Dendritic cell treated with granulocyte-macrophage colony-stimulating factor and Interleukin-4, amounts not matched to agents 40 ng/mL and 50 ng/mL, for 4 days (primary cell): Measurements from ENCODE around the gene GTPBP2.
"Not testable (repeated sequence)": the region's sequence is repeated elsewhere in the genome, so short reads cannot be mapped to it uniquely, and the experiment has no call there.

ENCODE experiments used
- H3K27ac Mint-ChIP-seq: one replicate; pipeline ENCODE4 v1.8.0; 2022; ENCODE audit warnings: mild to moderate bottlenecking, mixed read lengths
- H3K27me3 Mint-ChIP-seq: one replicate; pipeline ENCODE4 v1.8.0; 2022; ENCODE audit warnings: mild to moderate bottlenecking, mixed read lengths
- H3K36me3 Mint-ChIP-seq: one replicate; pipeline ENCODE4 v1.8.0; 2022; ENCODE audit warnings: low read depth, mixed read lengths
- H3K4me1 Mint-ChIP-seq: one replicate; pipeline ENCODE4 v1.8.0; 2022; ENCODE audit warnings: low read depth, mixed read lengths
- H3K4me3 Mint-ChIP-seq: one replicate; pipeline ENCODE4 v1.8.0; 2022; ENCODE audit warnings: mild to moderate bottlenecking, moderate library complexity, mixed read lengths
- H3K9me3 Mint-ChIP-seq: one replicate; pipeline ENCODE4 v1.8.0; 2022; ENCODE audit warnings: mixed read lengths
- intact Hi-C: fragments of 100-400 bp; cut with micrococcal nuclease; formaldehyde crosslinking; loops from one replicate; pipeline ENCODE4 v1.15.0; 2022

GTPBP2 gene

DNA sequence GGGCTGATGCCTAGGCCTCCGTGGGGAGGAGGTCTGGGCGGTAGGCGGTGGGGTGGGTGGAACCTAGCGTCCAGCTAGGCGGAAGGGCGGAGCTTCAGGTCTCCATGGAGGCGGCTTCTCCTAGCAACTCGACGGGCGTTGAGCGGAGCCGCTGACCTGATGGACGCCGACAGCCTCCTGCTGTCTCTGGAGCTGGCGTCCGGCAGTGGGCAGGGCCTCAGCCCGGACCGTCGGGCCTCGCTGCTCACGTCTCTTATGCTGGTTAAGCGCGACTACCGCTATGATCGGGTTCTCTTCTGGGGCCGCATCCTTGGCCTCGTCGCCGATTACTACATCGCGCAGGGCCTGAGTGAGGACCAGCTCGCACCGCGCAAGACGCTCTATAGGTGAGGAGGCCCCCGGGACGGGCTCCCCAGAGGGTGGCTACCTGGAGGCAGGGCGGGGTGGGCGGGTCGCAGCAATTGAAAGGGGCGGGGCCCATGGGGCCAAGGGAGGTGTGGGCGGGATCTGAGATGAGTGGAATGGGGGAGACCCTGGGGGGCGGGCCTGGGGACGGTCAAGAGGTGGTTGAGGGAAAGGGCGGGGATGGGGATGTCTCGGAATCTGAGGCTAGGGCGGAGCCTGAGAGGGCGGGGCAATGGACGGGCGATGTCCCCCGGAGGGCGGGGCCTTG lies 16.0 kb upstream of the GTPBP2 start, which contains the start of gene RSPH9:
Gene RSPH9, plus strand, starts transcription at position 97 of the 673 bp plus-strand sequence. Its CDS starts 63 bp downstream, at position 160.
- H3K36me3 Mint-ChIP-seq: peaks cover 19% of the 10 kb centered on the region
- H3K27me3 Mint-ChIP-seq: peaks cover 12% of the 10 kb centered on the region
- intact Hi-C loops: no loop called here
- H3K27ac Mint-ChIP-seq: no peak within 1 kb of the TSS
- peak within 1 kb of the TSS; percentile 74 for H3K4me3 Mint-ChIP-seq
- no peaks in the 10 kb centered on the region for H3K9me3 Mint-ChIP-seq
- peaks cover 28% of the 10 kb centered on the region for H3K4me1 Mint-ChIP-seq

DNA sequence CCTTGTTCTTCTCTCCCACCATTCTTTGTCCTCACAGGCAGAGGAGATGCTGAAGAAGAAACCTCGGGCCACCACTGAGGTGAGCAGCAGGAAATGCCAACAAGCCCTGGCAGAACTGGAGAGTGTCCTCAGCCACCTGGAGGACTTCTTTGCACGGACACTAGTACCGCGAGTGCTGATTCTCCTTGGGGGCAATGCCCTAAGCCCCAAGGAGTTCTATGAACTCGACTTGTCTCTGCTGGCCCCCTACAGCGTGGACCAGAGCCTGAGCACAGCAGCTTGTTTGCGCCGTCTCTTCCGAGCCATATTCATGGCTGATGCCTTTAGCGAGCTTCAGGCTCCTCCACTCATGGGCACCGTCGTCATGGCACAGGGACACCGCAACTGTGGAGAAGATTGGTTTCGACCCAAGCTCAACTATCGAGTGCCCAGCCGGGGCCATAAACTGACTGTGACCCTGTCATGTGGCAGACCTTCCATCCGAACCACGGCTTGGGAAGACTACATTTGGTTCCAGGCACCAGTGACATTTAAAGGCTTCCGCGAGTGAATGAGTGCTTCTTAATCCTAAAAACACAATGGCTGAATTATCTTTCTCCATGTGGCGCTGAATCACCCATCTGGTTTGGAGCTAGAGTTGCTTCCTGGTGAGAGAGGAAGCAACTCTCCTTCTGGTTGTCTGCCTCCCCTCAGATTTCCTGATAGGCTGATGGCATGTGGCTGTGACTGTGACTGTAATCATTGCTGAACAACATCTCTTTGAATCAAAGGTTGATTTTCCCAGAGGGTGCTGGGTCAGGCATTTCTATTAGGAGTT lies 11.1 kb upstream of the GTPBP2 start:
- intact Hi-C loops: no loop called here
- Mint-ChIP-seq H3K36me3 (peaks cover 64% of the 10 kb centered on the region), H3K27ac (no peak overlapping the region)

DNA sequence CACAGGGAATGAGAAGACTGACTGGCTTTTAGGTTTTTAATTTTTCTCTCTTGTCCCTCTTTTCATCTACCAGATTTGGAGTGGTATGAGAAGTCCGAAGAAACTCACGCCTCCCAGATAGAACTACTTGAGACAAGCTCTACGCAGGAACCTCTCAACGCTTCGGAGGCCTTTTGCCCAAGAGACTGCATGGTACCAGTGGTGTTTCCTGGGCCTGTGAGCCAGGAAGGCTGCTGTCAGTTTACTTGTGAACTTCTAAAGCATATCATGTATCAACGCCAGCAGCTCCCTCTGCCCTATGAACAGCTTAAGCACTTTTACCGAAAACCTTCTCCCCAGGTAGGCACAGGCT lies 7.2 kb upstream of the GTPBP2 start:
- intact Hi-C loops: no loop called here
- Mint-ChIP-seq H3K27ac (peak overlapping the region; percentile 94), H3K4me1 (peaks cover 57% of the 10 kb centered on the region), H3K4me3 (peak overlapping the region; percentile 99), H3K9me3 (no peaks in the 10 kb centered on the region), H3K36me3 (peaks cover 57% of the 10 kb centered on the region), H3K27me3 (no peaks in the 10 kb centered on the region)

More for the DNA sequence above, 11.1 kb upstream of the GTPBP2 start:
- H3K9me3 Mint-ChIP-seq: no peaks in the 10 kb centered on the region
- no peak overlapping the region for H3K4me3 Mint-ChIP-seq
- H3K27me3 Mint-ChIP-seq: no peaks in the 10 kb centered on the region
- H3K4me1 Mint-ChIP-seq: peaks cover 48% of the 10 kb centered on the region

DNA sequence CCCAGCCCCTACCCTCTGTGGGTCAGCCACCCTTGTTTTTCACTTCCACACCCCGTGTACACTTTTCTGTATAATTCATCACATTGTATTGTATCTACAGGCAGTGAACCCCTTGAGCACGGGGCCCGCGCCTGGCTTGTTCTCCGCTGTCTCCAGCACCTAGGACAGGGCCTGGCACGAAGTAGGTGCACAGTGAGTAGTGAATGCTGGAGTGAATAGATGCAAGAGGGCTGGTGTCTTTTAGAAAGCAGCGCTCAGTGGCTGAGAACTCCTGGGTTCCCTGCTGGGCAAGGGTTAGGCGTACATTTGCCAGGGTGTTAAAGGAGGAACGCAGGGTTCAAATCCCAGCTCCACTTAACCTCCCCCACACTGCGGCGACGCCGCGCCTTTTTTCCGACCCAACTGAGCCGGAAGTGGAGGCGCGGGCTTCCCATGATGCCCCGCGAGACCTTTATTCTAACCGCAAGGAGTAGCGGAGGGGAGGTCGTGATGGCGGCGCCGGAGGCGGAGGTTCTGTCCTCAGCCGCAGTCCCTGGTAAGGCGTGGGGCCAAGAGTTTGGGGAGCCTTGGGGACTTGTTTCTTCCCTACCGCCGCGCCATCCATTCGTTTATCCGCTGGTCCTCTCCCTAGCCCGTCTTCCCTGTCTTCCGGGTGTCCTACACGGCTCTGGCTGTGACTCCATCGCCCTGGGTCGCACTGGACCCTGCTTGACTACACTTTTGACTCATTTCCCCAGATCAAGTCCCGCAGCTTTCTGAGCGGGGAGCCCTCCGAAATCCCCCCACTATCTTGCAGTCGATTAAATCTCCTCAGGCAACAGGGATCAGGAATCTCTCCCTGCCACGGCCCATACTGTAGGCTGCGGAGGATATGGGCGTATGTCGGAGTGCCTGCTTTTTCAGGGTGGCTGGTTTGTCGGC lies 6.6 kb upstream of the GTPBP2 start, which contains the start of gene MAD2L1BP:
Gene MAD2L1BP, plus strand, starts transcription at position 454 of the 921 bp plus-strand sequence. Its CDS starts 36 bp downstream, at position 490.
- peak within 1 kb of the TSS; percentile 94 for H3K27ac Mint-ChIP-seq
- H3K36me3 Mint-ChIP-seq: peaks cover 51% of the 10 kb centered on the region
- peaks cover 62% of the 10 kb centered on the region for H3K4me1 Mint-ChIP-seq
- intact Hi-C loops: no loop called here
- no peaks in the 10 kb centered on the region for H3K9me3 Mint-ChIP-seq
- no peaks in the 10 kb centered on the region for H3K27me3 Mint-ChIP-seq
- H3K4me3 Mint-ChIP-seq: peak within 1 kb of the TSS; percentile 99

DNA sequence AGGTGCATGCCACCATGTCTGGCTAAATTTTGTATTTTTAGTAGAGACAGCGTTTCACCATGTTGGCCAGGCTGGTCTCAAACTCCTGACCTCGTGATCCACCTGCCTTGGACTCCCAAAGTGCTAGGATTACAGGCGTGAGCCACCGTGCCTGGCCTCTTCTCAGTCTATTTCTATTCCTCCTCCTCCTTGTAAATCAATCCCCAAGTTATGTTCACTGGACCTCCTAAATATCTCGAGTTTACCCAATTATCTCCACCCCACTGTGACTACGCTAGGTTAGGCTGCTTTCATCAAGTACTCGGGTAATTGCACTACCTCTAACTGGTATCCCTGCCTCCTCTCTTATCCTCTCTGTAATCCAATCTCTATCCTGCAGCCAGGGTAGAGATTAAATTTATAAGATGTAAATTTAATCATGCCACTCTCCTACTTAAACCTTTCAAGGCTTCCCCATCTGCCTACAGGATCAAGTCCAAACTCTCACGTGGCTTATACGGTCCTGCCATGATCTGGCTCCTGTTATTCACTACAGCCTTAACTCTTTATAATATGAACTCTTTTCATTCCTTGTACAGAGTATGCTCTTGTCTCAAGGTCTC lies 5.7 kb upstream of the GTPBP2 start:
- Mint-ChIP-seq H3K9me3 (no peaks in the 10 kb centered on the region), H3K4me1 (peaks cover 62% of the 10 kb centered on the region), H3K27ac (peak overlapping the region; percentile 94), H3K27me3 (no peaks in the 10 kb centered on the region), H3K4me3 (no peak overlapping the region), H3K36me3 (peaks cover 43% of the 10 kb centered on the region)
- intact Hi-C loops: no loop called here

DNA sequence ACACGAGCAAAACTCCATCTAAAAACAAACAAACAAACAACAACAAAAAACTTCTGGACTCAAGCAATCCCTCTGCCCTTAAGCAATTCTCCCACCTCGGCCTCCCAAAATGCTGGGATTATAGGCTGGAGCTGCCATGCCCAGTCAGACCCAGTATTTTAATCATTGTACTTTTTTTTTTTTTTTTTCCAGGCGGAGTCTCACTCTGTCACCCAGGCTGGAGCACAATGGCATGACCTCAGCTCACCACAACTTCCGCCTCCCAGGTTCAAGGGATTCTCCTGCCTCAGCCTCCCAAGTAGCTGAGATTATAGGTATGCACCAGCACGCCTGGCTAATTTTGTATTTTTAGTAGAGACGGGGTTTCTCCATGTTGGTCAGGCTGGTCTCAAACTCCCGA lies 3.9 kb upstream of the GTPBP2 start:
- intact Hi-C loops, H3K27ac Mint-ChIP-seq, H3K27me3 Mint-ChIP-seq, H3K4me3 Mint-ChIP-seq, H3K9me3 Mint-ChIP-seq: not testable (repeated sequence)
- Mint-ChIP-seq H3K4me1 (peaks cover 59% of the 10 kb centered on the region), H3K36me3 (peaks cover 40% of the 10 kb centered on the region)

DNA sequence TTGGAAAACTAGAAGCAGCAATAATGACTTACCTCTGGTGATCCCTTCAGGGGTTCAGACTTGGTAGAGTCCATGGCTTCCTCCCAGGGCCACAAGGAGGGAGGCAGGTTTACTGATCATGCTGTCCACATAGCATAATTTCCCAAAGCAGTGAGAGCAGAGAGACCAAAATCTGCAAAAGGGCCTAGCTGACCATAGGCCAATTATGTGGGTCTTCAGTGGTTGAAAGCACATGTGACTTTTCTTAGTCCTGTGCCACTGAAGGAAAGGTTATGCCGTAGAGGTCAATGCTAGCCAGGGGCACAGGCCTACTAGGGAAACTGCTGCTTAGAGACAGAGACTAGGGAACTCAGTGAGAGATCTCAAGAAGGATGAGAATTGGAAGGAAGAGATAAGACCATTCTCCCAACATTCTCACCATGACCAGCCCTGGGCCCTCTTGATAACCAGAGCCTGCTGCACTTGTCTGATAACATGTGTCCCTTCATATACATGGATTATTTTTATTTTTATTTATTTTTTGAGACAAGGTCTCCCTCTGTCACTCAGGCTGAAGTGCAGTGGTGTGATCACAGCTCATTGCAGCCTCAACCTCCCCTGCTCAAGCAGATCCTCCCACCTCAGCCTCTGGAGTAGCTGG lies 2.0 kb upstream of the GTPBP2 start:
- Mint-ChIP-seq H3K4me1 (peaks cover 64% of the 10 kb centered on the region), H3K27me3 (no peaks in the 10 kb centered on the region), H3K36me3 (peaks cover 31% of the 10 kb centered on the region), H3K27ac (peak overlapping the region; percentile 97), H3K4me3 (peak overlapping the region; percentile 23), H3K9me3 (no peaks in the 10 kb centered on the region)
- intact Hi-C loops: no loop called here

DNA sequence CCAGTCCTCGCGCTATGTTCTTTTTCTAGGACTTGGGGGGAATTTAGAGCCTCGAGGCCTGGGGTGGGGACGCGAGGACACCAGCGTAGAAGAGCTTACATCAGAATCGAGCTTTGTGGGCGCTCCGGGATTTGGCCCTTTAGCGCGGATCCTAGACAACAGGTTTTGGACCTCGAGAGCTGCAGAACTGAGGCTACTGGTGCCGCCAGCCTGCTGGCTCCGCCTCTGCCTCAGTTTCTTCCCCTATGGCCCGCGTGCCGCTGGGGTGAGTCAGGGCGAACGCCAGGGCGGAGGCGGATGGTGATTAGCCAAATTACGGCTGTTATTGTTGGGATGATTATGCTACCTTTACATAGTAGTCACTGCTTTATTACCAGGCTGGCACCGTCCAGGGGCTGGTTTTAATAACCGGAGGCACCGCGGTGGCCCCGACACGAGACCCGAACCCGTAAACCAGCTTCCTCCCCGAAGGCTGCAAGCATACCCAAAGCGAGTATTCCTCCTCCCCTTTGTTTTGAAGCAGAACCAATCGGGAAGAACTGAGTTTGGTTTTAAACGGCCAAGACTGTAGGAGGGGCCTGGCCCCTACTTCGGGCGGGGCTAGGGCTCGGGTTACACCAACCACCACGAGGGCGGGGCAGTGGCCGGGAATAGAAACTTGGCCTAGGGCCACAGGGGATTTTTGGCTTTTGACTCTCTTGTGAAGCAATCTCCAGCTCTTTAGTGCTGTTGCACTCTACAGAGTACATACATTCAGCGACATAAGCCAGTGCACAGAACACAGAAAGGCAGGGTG lies 639 bp upstream of the GTPBP2 start:
- H3K9me3 Mint-ChIP-seq: no peaks in the 10 kb centered on the region
- H3K27me3 Mint-ChIP-seq: no peaks in the 10 kb centered on the region
- H3K27ac Mint-ChIP-seq: peak overlapping the region; percentile 97
- H3K4me3 Mint-ChIP-seq: peak overlapping the region; percentile 99
- H3K4me1 Mint-ChIP-seq: peaks cover 61% of the 10 kb centered on the region
- intact Hi-C loops: loop anchor here (5.0 kb wide), 1 partner anchor 52 kb away; the partner anchor contains the start of genes POLH and XPO5
- H3K36me3 Mint-ChIP-seq: peaks cover 39% of the 10 kb centered on the region

DNA sequence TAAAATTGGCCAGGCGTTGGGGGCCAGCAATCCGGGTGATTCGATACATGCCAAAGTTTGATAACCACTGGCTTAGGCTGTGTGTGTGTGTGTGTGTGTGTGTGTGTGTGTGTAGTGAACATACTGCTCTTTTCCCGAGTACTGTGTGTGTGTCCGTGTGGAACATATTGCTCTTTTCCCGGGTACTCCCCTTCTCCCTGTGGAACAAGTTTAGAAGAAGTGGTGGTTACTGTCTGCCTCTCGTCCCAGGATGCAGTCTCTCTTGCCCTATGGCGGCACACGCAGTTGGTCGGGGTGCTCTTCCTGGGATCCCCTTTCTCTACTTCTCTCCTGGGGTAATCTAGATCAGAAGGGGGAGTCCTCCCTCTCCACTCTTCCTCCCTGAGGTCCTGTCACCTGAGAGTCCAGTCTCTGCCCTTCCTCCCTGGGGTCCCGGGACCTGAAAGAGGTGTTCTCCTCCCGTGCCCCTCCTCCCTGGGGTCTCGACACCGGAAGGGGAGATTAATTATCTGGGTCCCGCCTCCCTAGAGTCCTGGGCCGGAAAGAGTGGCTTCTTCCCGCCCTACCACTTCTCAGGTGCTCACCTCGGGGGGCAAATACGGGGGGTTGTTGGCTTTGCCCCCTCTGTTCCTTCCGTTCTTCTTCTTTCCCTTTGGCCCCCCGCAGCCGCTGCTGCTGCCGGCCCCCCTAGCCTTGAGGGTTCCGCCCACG lies 516 bp downstream of the GTPBP2 start:
- intact Hi-C loops: loop anchor here (5.0 kb wide), 1 partner anchor 51 kb away; the partner anchor contains the start of genes POLH and XPO5
- H3K4me3 Mint-ChIP-seq: peak overlapping the region; percentile 99
- no peaks in the 10 kb centered on the region for H3K9me3 Mint-ChIP-seq
- no peaks in the 10 kb centered on the region for H3K27me3 Mint-ChIP-seq
- peaks cover 53% of the 10 kb centered on the region for H3K4me1 Mint-ChIP-seq
- H3K27ac Mint-ChIP-seq: peak overlapping the region; percentile 97
- H3K36me3 Mint-ChIP-seq: peaks cover 51% of the 10 kb centered on the region

DNA sequence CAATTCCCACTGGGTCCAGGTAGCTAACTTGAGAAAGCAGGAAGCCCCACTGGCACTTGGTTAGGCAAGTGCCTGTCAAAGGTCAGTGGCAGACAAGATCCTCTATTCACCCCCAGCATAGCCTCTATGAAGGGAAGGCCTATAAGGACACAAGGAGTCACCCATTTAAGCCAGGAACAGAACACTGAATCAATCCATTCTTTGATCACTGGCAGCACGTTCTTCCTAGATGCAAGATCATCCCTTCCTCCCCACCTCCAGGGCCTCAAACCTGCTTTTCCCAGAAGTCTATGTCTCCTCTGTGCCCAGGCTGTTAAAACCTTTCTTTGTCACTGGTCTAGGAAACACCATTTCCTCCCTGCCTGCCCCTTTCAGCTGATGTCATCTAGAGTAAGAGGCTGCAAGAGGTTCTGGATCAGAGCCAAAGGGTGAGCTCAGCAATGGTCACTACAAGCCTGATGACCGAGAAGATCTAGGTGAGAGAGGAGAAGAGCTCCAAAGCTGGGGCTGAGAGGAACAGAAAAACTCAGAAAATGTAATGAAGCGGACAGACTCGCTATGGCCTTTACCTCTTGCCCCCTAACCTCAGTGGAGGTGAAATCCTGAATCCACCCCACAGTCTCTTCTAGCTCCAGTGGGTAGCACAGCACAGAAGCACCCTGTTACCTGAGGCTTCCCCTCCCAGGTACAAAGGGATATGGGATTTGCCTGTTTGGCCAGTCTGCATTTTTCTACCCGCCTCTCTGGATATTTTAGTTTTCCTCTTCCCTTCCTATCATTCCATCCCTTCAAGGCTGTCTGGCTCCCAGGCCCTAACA lies 1.8 kb downstream of the GTPBP2 start:
- H3K9me3 Mint-ChIP-seq: no peaks in the 10 kb centered on the region
- peak overlapping the region; percentile 47 for H3K4me3 Mint-ChIP-seq
- intact Hi-C loops: loop anchor here (5.0 kb wide), 1 partner anchor 50 kb away; the partner anchor contains the start of genes POLH and XPO5
- H3K27me3 Mint-ChIP-seq: no peaks in the 10 kb centered on the region
- H3K36me3 Mint-ChIP-seq: peaks cover 64% of the 10 kb centered on the region
- peaks cover 49% of the 10 kb centered on the region for H3K4me1 Mint-ChIP-seq
- peak overlapping the region; percentile 97 for H3K27ac Mint-ChIP-seq

DNA sequence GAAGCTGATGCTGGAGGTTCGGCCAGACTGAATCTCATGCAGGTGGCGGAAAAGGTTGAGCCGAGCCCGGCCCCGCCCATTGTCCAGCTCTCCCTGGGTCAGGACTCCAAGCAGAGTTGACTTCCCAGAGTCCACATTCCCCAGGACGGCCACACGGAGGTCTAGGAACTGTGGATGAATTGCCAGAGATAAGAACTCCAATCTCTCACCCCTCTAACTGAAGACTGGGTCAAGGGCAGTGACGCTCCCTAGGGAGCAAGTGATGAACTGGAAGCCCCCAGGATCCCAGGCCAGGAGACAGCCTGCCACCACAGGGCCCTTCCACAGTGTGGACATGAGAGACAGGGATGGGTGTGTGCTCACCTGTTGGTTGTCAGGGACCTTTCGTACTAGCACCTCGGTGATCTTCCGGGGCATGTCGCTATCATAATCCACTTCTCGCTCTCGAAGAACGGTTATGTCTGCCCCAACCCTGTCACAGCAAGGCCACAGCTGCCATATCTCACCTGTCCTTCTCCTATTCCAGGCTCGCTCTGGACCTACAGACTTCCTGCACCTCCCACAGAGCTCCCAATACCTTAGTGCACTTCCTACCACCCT lies 3.6 kb downstream of the GTPBP2 start:
- intact Hi-C loops: loop anchor here (5.0 kb wide), 1 partner anchor 48 kb away; the partner anchor contains the start of genes POLH and XPO5

More for the DNA sequence above, 3.6 kb downstream of the GTPBP2 start:
- H3K27me3 Mint-ChIP-seq: no peaks in the 10 kb centered on the region
- peaks cover 53% of the 10 kb centered on the region for H3K4me1 Mint-ChIP-seq
- no peaks in the 10 kb centered on the region for H3K9me3 Mint-ChIP-seq
- H3K36me3 Mint-ChIP-seq: peaks cover 81% of the 10 kb centered on the region
- H3K27ac Mint-ChIP-seq: peak overlapping the region; percentile 97
- H3K4me3 Mint-ChIP-seq: no peak overlapping the region
